Measurements from ENCODE around the gene C1GALT1.

Gene C1GALT1

DNA sequence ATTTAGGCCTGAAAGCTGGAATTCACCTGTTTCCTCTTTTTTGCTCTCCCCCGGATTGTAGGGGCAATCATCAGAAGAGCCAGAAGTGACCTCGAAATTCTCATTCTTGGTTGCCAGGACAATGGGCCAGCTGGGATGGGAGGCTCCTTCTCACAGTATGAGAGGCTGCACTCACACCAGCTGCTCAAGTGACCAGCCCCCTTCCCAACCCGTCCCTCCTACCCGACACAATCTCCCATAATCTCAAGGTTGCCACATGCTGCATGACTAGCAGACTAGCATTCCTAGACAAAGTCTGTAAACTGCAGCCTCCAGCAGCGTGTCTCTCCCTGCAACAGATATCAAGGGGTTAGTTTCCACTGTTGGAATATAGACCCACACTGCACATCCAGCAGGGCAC is 110.3 kb downstream of the C1GALT1 start:
- H3K4me3 ChIP-seq (ENCODE audit: low read length): no peak overlapping the region
- no peak for TF ChIP-seq CTCF (IDR thresholded peaks at IDR 0.05; ENCODE audit: insufficient read depth, low read depth, low read length, missing control alignments)
- no peak for DNase-seq (ENCODE audit: low read depth)

DNA sequence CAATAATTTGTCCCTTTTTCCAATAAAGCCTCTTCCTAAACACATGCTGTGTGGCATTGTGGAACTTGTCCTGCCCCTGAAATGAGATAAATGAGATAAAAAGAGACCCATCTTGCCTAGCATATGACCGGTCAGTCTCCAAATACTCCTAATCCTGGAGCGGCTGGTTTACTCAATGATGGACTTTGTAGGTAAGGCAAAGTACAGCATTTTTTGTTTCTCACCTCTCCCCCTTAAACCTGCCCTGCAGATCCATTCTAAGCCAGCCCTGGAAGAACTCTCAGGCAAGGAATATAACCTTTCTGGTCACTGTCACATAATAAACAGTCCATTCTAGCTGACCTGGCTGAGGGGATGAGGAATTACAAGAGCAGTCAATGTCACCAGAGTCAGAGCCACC is 110.7 kb downstream of the C1GALT1 start:
- DNase-seq (ENCODE audit: low read depth): no peak
- TF ChIP-seq CTCF (IDR thresholded peaks at IDR 0.05; ENCODE audit: insufficient read depth, low read depth, low read length, missing control alignments): no peak
- no peak overlapping the region for H3K4me3 ChIP-seq (ENCODE audit: low read length)

DNA sequence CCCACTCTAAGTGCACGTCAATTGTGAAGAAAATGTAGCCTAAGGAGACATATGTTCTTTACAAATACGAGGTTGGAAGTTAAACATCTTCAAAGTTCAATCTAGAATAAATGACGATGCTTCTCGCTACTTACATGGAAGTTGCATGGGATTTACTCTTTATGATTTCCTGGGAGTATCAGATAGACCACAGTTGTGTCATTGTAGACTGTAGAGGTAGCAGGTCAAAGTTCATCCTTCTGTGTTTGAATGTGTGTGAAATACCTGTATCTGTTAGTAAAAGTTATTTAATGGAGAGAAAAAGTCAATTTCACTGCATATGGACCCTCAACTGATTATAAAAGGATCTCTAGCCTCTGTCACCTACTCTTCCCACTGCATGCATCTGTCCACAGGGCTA is 112.6 kb downstream of the C1GALT1 start:
- no peak overlapping the region for H3K4me3 ChIP-seq (ENCODE audit: low read length)
- no peak for DNase-seq (ENCODE audit: low read depth)
- TF ChIP-seq CTCF (IDR thresholded peaks at IDR 0.05; ENCODE audit: insufficient read depth, low read depth, low read length, missing control alignments): no peak
